Measurements from ENCODE around the gene RAB40C.

- TF ChIP-seq, protein P1, sequence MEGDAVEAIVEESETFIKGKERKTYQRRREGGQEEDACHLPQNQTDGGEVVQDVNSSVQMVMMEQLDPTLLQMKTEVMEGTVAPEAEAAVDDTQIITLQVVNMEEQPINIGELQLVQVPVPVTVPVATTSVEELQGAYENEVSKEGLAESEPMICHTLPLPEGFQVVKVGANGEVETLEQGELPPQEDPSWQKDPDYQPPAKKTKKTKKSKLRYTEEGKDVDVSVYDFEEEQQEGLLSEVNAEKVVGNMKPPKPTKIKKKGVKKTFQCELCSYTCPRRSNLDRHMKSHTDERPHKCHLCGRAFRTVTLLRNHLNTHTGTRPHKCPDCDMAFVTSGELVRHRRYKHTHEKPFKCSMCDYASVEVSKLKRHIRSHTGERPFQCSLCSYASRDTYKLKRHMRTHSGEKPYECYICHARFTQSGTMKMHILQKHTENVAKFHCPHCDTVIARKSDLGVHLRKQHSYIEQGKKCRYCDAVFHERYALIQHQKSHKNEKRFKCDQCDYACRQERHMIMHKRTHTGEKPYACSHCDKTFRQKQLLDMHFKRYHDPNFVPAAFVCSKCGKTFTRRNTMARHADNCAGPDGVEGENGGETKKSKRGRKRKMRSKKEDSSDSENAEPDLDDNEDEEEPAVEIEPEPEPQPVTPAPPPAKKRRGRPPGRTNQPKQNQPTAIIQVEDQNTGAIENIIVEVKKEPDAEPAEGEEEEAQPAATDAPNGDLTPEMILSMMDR (conservative IDR thresholded peaks at IDR 0.05; ENCODE audit: low read depth, low read length), result no peak
- no peak for TF ChIP-seq EZH2 (IDR thresholded peaks at IDR 0.05; ENCODE audit: borderline replicate concordance, low read depth, low read length, poor library complexity, severe bottlenecking)
Measured at GRCh38 chr16:644556-644955, 54.7 kb downstream of the RAB40C start.
